H1 (cell line): ENCODE results near the gene PHACTR1. TPM values are rescaled to one million over a fixed set of nuclear protein-coding genes. Genes with fewer than 3 reads are reported as not detected.

ENCODE experiments used
- BRCA1 ChIP-seq: IDR thresholded peaks from 2 replicates; pipeline ENCODE4 v1.6.1; 2012; ENCODE audit warnings: low read depth, low read length, improper control_type of control experiment
- GABPA ChIP-seq: IDR thresholded peaks from 2 replicates; pipeline ENCODE4 v1.6.1; 2011; ENCODE audit warnings: mild to moderate bottlenecking, low read length, moderate library complexity, borderline replicate concordance; ENCODE audit not compliant: insufficient read depth
- GTF2F1 ChIP-seq: IDR thresholded peaks from 2 replicates; pipeline ENCODE4 v1.6.1; 2012; ENCODE audit warnings: low read depth, low read length, improper control_type of control experiment, borderline replicate concordance
- HDAC6 ChIP-seq: IDR thresholded peaks from one replicate; pipeline ENCODE4 v1.7.1; 2012; ENCODE audit warnings: low read depth, mild to moderate bottlenecking, inconsistent platforms, low read length, moderate library complexity
- TBP ChIP-seq: IDR thresholded peaks from 2 replicates; pipeline ENCODE4 v1.6.1; 2011; ENCODE audit warnings: low read depth, low read length, improper control_type of control experiment
- ZNF274 ChIP-seq: IDR thresholded peaks from 2 replicates; pipeline ENCODE4 v1.7.0; 2012; ENCODE audit warnings: low read length, borderline replicate concordance; ENCODE audit errors: extremely low read depth
- polyA plus RNA-seq, 7 experiments: library from polyadenylated mRNA; depleted of rRNA in 3 of 7; stranded (reverse) in 5 of 7; unstranded in 2 of 7; fragments of >200 nt in 5 of 7; fragments of 200-250 nt in 2 of 7; gene quantifications; 1 replicate in 5 of 7; 2 replicates in 1 of 7; 4 replicates in 1 of 7; pipeline versions ENCODE4 v1.2.1 to v1.2.3, GENCODE V29; 2011 to 2013; ENCODE audit warnings: missing spikeins in 2 of 7, mixed read lengths in 2 of 7
- total RNA-seq: library from RNA; stranded (reverse); fragmentation: NEBNext Ultra II Directional; extraction: Animal tissue kit (Norgen Biotek cat#: 25700); gene quantifications from 2 replicates; pipeline ENCODE4 v1.2.1, GENCODE V29; 2021

The PHACTR1 gene
- total and polyA plus RNA-seq, 2 of the 8 experiments (the other 6 are each of a cell fraction or from before 2014, with no cell fraction given), result 3.9 to 17.1 TPM

DNA sequence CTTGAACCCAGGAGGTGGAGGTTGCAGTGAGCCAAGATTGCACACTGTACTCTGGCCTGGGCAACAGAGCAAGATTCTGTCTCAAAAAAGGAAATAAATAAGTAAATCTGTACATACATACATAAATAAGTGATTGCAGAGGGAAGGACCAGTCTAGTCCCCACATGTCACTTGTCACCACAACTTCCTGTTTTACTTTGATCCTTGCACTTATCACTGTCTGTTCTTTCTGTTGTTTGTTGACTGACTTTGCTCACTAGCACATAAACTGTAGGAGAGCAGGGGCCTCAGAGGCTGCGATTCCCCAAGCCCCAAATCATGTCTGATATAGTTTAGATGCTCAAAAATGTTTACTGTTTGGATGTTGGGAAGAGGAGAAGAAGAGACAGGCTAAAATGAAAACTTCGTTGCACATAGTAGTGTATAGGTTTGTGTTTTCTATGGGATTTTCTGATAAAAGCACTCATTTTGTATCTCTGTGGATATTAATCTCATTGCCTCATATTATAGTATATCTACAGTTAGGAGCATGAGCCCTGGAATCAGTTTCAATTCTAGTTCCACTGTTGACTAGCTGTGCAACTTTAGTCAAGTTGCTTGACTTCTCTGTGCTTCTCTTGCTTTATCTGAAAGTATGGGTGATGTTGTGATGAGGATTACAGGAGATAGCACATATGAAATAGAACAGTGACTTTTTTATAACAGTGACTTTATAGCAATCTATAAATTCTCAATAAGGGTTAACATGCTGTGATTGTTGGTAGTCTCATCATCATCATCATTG lies 446.8 kb downstream of the PHACTR1 start (continued):
- TF ChIP-seq BRCA1, result no peak
- no peak for TF ChIP-seq GABPA
- TF ChIP-seq GTF2F1, result no peak
- no peak for TF ChIP-seq TBP
- TF ChIP-seq ZNF274, result no peak
- TF ChIP-seq HDAC6, result no peak
